Neural cell (in vitro differentiated cells): ENCODE results near the gene FXYD1.

Experiments
- EP300 ChIP-seq: fragments of 450-650 bp; conservative IDR thresholded peaks from 2 replicates; pipeline ENCODE4 v1.6.1; 2014; ENCODE audit warnings: antibody characterized with exemption, mild to moderate bottlenecking, moderate library complexity; ENCODE audit not compliant: poor library complexity, severe bottlenecking
- MXI1 ChIP-seq: fragments of 450-650 bp; conservative IDR thresholded peaks from 2 replicates; pipeline ENCODE4 v1.6.1; 2014; ENCODE audit warnings: antibody characterized with exemption, mild to moderate bottlenecking; ENCODE audit not compliant: poor library complexity, severe bottlenecking
- POLR2AphosphoS5 ChIP-seq: IDR thresholded peaks from 2 replicates; pipeline ENCODE4 v1.6.1; 2012
- RAD21 ChIP-seq: fragments of 450-650 bp; conservative IDR thresholded peaks from 2 replicates; pipeline ENCODE4 v1.6.1; 2014; ENCODE audit warnings: antibody characterized with exemption, mild to moderate bottlenecking, moderate library complexity
- TAF1 ChIP-seq: IDR thresholded peaks from 2 replicates; pipeline ENCODE4 v1.6.1; 2012; ENCODE audit warnings: low read depth
- TF ChIP-seq, protein P1 (sequence below): fragments of 450-650 bp; IDR thresholded peaks from 2 replicates; pipeline ENCODE4 v1.5.1; 2014; ENCODE audit warnings: antibody characterized with exemption, mild to moderate bottlenecking, moderate library complexity; ENCODE audit not compliant: poor library complexity, severe bottlenecking
- TF ChIP-seq, protein P2 (sequence below): IDR thresholded peaks from 2 replicates; pipeline ENCODE4 v1.6.1; 2012; ENCODE audit warnings: borderline replicate concordance

DNA sequence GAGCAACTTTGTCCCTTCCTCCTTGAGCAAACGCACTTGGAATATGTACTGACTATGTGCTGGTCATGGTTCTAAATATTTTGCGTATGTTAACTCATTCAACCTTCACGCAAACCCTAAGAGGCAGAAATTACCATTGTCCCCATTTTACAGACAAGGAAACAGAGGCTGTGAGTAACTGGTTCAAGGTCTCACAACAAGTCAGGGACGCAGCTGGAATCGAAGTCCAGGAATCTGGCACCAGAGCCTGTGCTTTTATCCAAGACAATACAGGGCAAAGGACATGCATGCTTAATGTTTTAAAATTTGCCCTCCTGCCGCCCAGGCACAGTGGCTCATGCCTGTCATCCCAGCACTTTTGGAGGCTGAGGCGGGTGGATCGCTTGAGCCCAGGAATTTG is 21.0 kb downstream of the FXYD1 start:
- TF ChIP-seq, protein P1, sequence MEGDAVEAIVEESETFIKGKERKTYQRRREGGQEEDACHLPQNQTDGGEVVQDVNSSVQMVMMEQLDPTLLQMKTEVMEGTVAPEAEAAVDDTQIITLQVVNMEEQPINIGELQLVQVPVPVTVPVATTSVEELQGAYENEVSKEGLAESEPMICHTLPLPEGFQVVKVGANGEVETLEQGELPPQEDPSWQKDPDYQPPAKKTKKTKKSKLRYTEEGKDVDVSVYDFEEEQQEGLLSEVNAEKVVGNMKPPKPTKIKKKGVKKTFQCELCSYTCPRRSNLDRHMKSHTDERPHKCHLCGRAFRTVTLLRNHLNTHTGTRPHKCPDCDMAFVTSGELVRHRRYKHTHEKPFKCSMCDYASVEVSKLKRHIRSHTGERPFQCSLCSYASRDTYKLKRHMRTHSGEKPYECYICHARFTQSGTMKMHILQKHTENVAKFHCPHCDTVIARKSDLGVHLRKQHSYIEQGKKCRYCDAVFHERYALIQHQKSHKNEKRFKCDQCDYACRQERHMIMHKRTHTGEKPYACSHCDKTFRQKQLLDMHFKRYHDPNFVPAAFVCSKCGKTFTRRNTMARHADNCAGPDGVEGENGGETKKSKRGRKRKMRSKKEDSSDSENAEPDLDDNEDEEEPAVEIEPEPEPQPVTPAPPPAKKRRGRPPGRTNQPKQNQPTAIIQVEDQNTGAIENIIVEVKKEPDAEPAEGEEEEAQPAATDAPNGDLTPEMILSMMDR = no peak
- TF ChIP-seq TAF1 (no peak), RAD21 (no peak), MXI1 (no peak), EP300 (no peak), POLR2AphosphoS5 (no peak)
- TF ChIP-seq, protein P2, sequence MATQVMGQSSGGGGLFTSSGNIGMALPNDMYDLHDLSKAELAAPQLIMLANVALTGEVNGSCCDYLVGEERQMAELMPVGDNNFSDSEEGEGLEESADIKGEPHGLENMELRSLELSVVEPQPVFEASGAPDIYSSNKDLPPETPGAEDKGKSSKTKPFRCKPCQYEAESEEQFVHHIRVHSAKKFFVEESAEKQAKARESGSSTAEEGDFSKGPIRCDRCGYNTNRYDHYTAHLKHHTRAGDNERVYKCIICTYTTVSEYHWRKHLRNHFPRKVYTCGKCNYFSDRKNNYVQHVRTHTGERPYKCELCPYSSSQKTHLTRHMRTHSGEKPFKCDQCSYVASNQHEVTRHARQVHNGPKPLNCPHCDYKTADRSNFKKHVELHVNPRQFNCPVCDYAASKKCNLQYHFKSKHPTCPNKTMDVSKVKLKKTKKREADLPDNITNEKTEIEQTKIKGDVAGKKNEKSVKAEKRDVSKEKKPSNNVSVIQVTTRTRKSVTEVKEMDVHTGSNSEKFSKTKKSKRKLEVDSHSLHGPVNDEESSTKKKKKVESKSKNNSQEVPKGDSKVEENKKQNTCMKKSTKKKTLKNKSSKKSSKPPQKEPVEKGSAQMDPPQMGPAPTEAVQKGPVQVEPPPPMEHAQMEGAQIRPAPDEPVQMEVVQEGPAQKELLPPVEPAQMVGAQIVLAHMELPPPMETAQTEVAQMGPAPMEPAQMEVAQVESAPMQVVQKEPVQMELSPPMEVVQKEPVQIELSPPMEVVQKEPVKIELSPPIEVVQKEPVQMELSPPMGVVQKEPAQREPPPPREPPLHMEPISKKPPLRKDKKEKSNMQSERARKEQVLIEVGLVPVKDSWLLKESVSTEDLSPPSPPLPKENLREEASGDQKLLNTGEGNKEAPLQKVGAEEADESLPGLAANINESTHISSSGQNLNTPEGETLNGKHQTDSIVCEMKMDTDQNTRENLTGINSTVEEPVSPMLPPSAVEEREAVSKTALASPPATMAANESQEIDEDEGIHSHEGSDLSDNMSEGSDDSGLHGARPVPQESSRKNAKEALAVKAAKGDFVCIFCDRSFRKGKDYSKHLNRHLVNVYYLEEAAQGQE = no peak
